Measurements from ENCODE around the gene SPACA5. TPM values are rescaled to one million over a fixed set of nuclear protein-coding genes. Genes with fewer than 3 reads are reported as not detected.
A peak's percentile ranks its signal among the peaks of the same experiment; 100 is the strongest.
"Not testable (repeated sequence)": the region's sequence is repeated elsewhere in the genome, so short reads cannot be mapped to it uniquely, and the experiment has no call there.

SPACA5 gene
- total and polyA plus RNA-seq, 4 experiments from 2014 or later = not detected

- H3K36me3 Mint-ChIP-seq = peaks cover 0 to 21% of the 10 kb centered on the region in 2 donors
- peaks cover 16 to 29% (median 22%) of the 10 kb centered on the region in 4 donors for H3K4me1 Mint-ChIP-seq
- ChIA-PET CTCF (ENCODE audit: partially characterized antibody) (no interaction called here), POLR2A (ENCODE audit: partially characterized antibody) (interaction anchor here (0.7 to 1.4 kb wide), 2 partner anchors 18 to 167 kb away, joined by 3 to 5 read pairs; partner anchors contain the start of gene ZNF81)
- H3K4me3 Mint-ChIP-seq = peak overlapping the region in 7 of 8 donors; percentile 54 to 99 (median 94)
- no peaks in the 10 kb centered on the region for H3K9me3 ChIP-seq (ENCODE audit: control insufficient read depth in 1 of 2, low read length in 2 of 2)
- no peaks in the 10 kb centered on the region for H3K9me3 Mint-ChIP-seq
- peak overlapping the region in 1 of 2 donors; percentile 55 for H3K4me3 ChIP-seq (ENCODE audit: low read length in 2 of 2)
- no peak for DNase-seq
- H3K4me1 ChIP-seq (ENCODE audit: insufficient read depth, low read length) = peaks cover 20% of the 10 kb centered on the region
- no peaks in the 10 kb centered on the region for H3K27me3 Mint-ChIP-seq
- peak overlapping the region in 3 of 7 donors; percentile 36 to 97 (median 88) for H3K27ac Mint-ChIP-seq
- H3K27me3 ChIP-seq (ENCODE audit: insufficient read depth, low read length) = no peaks in the 10 kb centered on the region
- H3K36me3 ChIP-seq (ENCODE audit: insufficient read depth, low read length) = no peaks in the 10 kb centered on the region
- H3K27ac ChIP-seq (ENCODE audit: low read depth, low read length) = no peak overlapping the region
- intact Hi-C loops (cut with micrococcal nuclease) = loop anchor here (5.0 kb wide), 1 partner anchor 166 kb away; the partner anchor contains the start of gene ZNF81
Observed at GRCh38 chrX:48002929-48003328, 3.9 kb upstream of the SPACA5 start.

- CTCF ChIA-PET (ENCODE audit: partially characterized antibody) = no interaction called here
- peaks cover 0 to 19% of the 10 kb centered on the region in 2 donors for H3K36me3 Mint-ChIP-seq
- Histone ChIP-seq H3K36me3 (ENCODE audit: insufficient read depth, low read length) (no peaks in the 10 kb centered on the region), H3K4me1 (ENCODE audit: insufficient read depth, low read length) (peaks cover 20% of the 10 kb centered on the region), H3K9me3 (ENCODE audit: control insufficient read depth in 1 of 2, low read length in 2 of 2) (no peaks in the 10 kb centered on the region), H3K4me3 (ENCODE audit: low read length in 2 of 2) (peak overlapping the region; percentile 39 to 55), H3K27ac (ENCODE audit: low read depth, low read length) (peak overlapping the region; percentile 74), H3K27me3 (ENCODE audit: insufficient read depth, low read length) (no peaks in the 10 kb centered on the region)
- POLR2A ChIA-PET (ENCODE audit: partially characterized antibody) = interaction anchor here (1.4 kb wide), 1 partner anchor 18 kb away, joined by 5 read pairs; no protein-coding TSS in a partner anchor
- H3K4me3 Mint-ChIP-seq = peak overlapping the region; percentile 91 to 99 (median 94)
- peak in 2 of 5 donors; percentile 17 to 22 for DNase-seq
- H3K9me3 Mint-ChIP-seq = no peaks in the 10 kb centered on the region
- H3K4me1 Mint-ChIP-seq = peaks cover 16 to 29% (median 22%) of the 10 kb centered on the region in 4 donors
- peak overlapping the region; percentile 88 to 99 (median 97) for H3K27ac Mint-ChIP-seq
- H3K27me3 Mint-ChIP-seq = no peaks in the 10 kb centered on the region
- intact Hi-C loops (cut with micrococcal nuclease) = loop anchor here (5.0 kb wide), 1 partner anchor 166 kb away; the partner anchor contains the start of gene ZNF81
Observed at GRCh38 chrX:48003367-48003757, 3.4 kb upstream of the SPACA5 start.

GRCh38 chrX:48003758-48004457, 2.9 kb upstream of the SPACA5 start, which contains the start of gene ZNF182:
ZNF182 (minus strand) TSS chrX:48003989; CDS start chrX:48002609, 1,380 bp downstream.
- Mint-ChIP-seq H3K36me3 (peaks cover 0 to 17% of the 10 kb centered on the region in 2 donors), H3K4me3 (peak within 1 kb of the TSS; percentile 91 to 99 (median 94)), H3K27me3 (no peaks in the 10 kb centered on the region), H3K27ac (peak within 1 kb of the TSS; percentile 88 to 99 (median 97)), H3K9me3 (no peaks in the 10 kb centered on the region), H3K4me1 (peaks cover 16 to 29% (median 22%) of the 10 kb centered on the region in 4 donors)
- intact Hi-C loops (cut with micrococcal nuclease) = loop anchor here (5.0 kb wide), 1 partner anchor 167 kb away; the partner anchor contains the start of gene ZNF81
- no peaks in the 10 kb centered on the region for H3K36me3 ChIP-seq (ENCODE audit: insufficient read depth, low read length)
- DNase-seq = peak; percentile 87 to 94 (median 91)
- no peaks in the 10 kb centered on the region for H3K27me3 ChIP-seq (ENCODE audit: insufficient read depth, low read length)
- peaks cover 20% of the 10 kb centered on the region for H3K4me1 ChIP-seq (ENCODE audit: insufficient read depth, low read length)
- H3K9me3 ChIP-seq (ENCODE audit: control insufficient read depth in 1 of 2, low read length in 2 of 2) = no peaks in the 10 kb centered on the region
- CTCF ChIA-PET (ENCODE audit: partially characterized antibody) = no interaction called here
- POLR2A ChIA-PET (ENCODE audit: partially characterized antibody) = no interaction called here
- H3K4me3 ChIP-seq (ENCODE audit: low read length in 2 of 2) = peak within 1 kb of the TSS; percentile 39 to 55
- peak within 1 kb of the TSS; percentile 74 for H3K27ac ChIP-seq (ENCODE audit: low read depth, low read length)

GRCh38 chrX:48009445-48009960, 2.7 kb downstream of the SPACA5 start:
- H3K4me1 Mint-ChIP-seq; H3K4me3 Mint-ChIP-seq; DNase-seq; POLR2A ChIA-PET (ENCODE audit: partially characterized antibody); H3K27ac ChIP-seq (ENCODE audit: low read depth, low read length); H3K27me3 Mint-ChIP-seq; H3K4me1 ChIP-seq (ENCODE audit: insufficient read depth, low read length); H3K4me3 ChIP-seq (ENCODE audit: low read length in 2 of 2); intact Hi-C loops (cut with micrococcal nuclease); CTCF ChIA-PET (ENCODE audit: partially characterized antibody); H3K9me3 ChIP-seq (ENCODE audit: control insufficient read depth in 1 of 2, low read length in 2 of 2); H3K27ac Mint-ChIP-seq; H3K9me3 Mint-ChIP-seq; H3K36me3 Mint-ChIP-seq; H3K27me3 ChIP-seq (ENCODE audit: insufficient read depth, low read length); H3K36me3 ChIP-seq (ENCODE audit: insufficient read depth, low read length): not testable (repeated sequence)

GRCh38 chrX:48016583-48017310, 10.0 kb downstream of the SPACA5 start:
- intact Hi-C loops (cut with micrococcal nuclease); H3K27ac Mint-ChIP-seq; H3K9me3 ChIP-seq (ENCODE audit: control insufficient read depth in 1 of 2, low read length in 2 of 2); DNase-seq; H3K4me3 ChIP-seq (ENCODE audit: low read length in 2 of 2); H3K4me3 Mint-ChIP-seq; H3K4me1 ChIP-seq (ENCODE audit: insufficient read depth, low read length); H3K9me3 Mint-ChIP-seq; CTCF ChIA-PET (ENCODE audit: partially characterized antibody); H3K36me3 Mint-ChIP-seq; H3K27me3 Mint-ChIP-seq; POLR2A ChIA-PET (ENCODE audit: partially characterized antibody); H3K36me3 ChIP-seq (ENCODE audit: insufficient read depth, low read length); H3K27ac ChIP-seq (ENCODE audit: low read depth, low read length); H3K27me3 ChIP-seq (ENCODE audit: insufficient read depth, low read length): not testable (repeated sequence)
- H3K4me1 Mint-ChIP-seq = peaks cover 0 to 15% (median 8%) of the 10 kb centered on the region in 4 donors

GRCh38 chrX:48019892-48020291, 13.1 kb downstream of the SPACA5 start:
- H3K4me1 ChIP-seq (ENCODE audit: insufficient read depth, low read length); H3K9me3 ChIP-seq (ENCODE audit: control insufficient read depth in 1 of 2, low read length in 2 of 2); POLR2A ChIA-PET (ENCODE audit: partially characterized antibody); H3K27me3 Mint-ChIP-seq; H3K36me3 Mint-ChIP-seq; H3K36me3 ChIP-seq (ENCODE audit: insufficient read depth, low read length); H3K4me3 ChIP-seq (ENCODE audit: low read length in 2 of 2); DNase-seq; H3K4me3 Mint-ChIP-seq; H3K9me3 Mint-ChIP-seq; CTCF ChIA-PET (ENCODE audit: partially characterized antibody); H3K27ac ChIP-seq (ENCODE audit: low read depth, low read length); H3K27me3 ChIP-seq (ENCODE audit: insufficient read depth, low read length); H3K27ac Mint-ChIP-seq: not testable (repeated sequence)
- intact Hi-C loops (cut with micrococcal nuclease) = loop anchor here (2.0 kb wide), 1 partner anchor 459 kb away; the partner anchor contains the start of gene ARAF
- peaks cover 0 to 16% (median 8%) of the 10 kb centered on the region in 4 donors for H3K4me1 Mint-ChIP-seq

- H3K9me3 ChIP-seq (ENCODE audit: control insufficient read depth in 1 of 2, low read length in 2 of 2); H3K36me3 Mint-ChIP-seq; H3K4me3 ChIP-seq (ENCODE audit: low read length in 2 of 2); H3K9me3 Mint-ChIP-seq; H3K27me3 Mint-ChIP-seq; H3K27ac ChIP-seq (ENCODE audit: low read depth, low read length); H3K36me3 ChIP-seq (ENCODE audit: insufficient read depth, low read length); H3K27me3 ChIP-seq (ENCODE audit: insufficient read depth, low read length); H3K4me1 ChIP-seq (ENCODE audit: insufficient read depth, low read length): not testable (repeated sequence)
- Mint-ChIP-seq H3K4me1 (peaks cover under 1 to 18% (median 9%) of the 10 kb centered on the region in 4 donors), H3K27ac (peak overlapping the region; percentile 31 to 95 (median 81)), H3K4me3 (peak overlapping the region; percentile 71 to 96 (median 91))
- peak in 4 of 5 donors; percentile 9 to 60 (median 18) for DNase-seq
- ChIA-PET CTCF (ENCODE audit: partially characterized antibody) (interaction anchor here (1.3 to 1.4 kb wide), 2 partner anchors 61 to 188 kb away, joined by 3 to 5 read pairs; no protein-coding TSS in a partner anchor), POLR2A (ENCODE audit: partially characterized antibody) (interaction anchor here (0.9 to 1.4 kb wide), 5 partner anchors 18 to 938 kb away, joined by 3 to 10 read pairs (median 3); partner anchors contain the start of gene ARAF)
- intact Hi-C loops (cut with micrococcal nuclease) = loop anchor here (2.0 kb wide), 1 partner anchor 460 kb away; the partner anchor contains the start of gene ARAF
Observed at GRCh38 chrX:48020472-48020871, 13.7 kb downstream of the SPACA5 start.

Data from CD4-positive, alpha-beta memory T cell (primary cell).